Stimulated activated CD4-positive, alpha-beta T cell treated with anti-CD3 and anti-CD28 coated beads, Interleukin-1b, Interleukin-23, amount 100 ng/mL, for 1 hour (primary cell): ENCODE measurements around the gene CCR6.
"Not testable (repeated sequence)": the region's sequence is repeated elsewhere in the genome, so short reads cannot be mapped to it uniquely, and the experiment has no call there.

Experiments
- DNase-seq, 2 donors: peaks; one replicate each; pipeline ENCODE4 v3.0.0-alpha.2; 2020; ENCODE audit warnings: low read depth in 2 of 2

Gene CCR6

GRCh38 chr6:167168296-167168695 lies 45.4 kb downstream of the CCR6 start:
- DNase-seq: not testable (repeated sequence)

DNA sequence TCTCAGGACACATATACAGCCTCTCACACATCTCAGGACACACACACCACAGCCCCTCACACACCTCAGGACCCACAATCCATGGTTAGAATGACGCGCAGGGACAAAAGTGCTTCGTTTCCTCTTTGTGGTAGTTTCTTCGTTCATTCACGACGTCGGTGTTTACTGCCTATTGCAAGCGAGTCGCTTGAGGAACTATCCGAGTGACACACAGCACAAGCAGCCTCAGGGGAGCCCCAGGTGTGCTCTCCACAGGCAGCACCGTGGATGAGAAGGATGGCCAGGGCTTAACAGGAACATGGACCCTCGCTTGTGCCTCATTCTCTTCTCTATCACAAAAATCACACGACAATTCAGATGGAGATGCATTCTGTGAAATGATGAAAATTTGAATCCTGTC lies 47.0 kb downstream of the CCR6 start:
- not testable (repeated sequence) for DNase-seq

DNA sequence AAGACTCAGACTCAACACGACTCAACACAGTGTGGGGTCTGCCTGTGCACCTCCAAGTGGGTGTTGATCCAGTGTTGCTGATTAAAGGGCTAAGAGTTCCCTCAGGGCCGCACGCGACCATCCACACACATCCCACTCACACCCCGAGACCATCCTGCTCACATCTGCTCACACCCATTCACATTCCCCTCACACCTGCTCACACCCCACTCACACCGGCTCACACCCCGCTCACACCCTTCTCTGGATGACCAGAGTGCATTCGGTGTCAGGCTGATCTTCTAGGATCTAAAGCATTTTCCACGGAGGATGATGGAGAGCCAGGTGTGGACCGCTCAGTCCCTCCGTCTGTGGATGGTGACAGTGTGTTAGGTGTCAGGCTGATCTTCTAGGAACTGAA lies 48.4 kb downstream of the CCR6 start:
- not testable (repeated sequence) for DNase-seq

- not testable (repeated sequence) for DNase-seq
These were observed 49.1 kb downstream of the CCR6 start for GRCh38 chr6:167172011-167172410.

- DNase-seq: not testable (repeated sequence)
These were observed 54.4 kb downstream of the CCR6 start for GRCh38 chr6:167177271-167177670.

DNA sequence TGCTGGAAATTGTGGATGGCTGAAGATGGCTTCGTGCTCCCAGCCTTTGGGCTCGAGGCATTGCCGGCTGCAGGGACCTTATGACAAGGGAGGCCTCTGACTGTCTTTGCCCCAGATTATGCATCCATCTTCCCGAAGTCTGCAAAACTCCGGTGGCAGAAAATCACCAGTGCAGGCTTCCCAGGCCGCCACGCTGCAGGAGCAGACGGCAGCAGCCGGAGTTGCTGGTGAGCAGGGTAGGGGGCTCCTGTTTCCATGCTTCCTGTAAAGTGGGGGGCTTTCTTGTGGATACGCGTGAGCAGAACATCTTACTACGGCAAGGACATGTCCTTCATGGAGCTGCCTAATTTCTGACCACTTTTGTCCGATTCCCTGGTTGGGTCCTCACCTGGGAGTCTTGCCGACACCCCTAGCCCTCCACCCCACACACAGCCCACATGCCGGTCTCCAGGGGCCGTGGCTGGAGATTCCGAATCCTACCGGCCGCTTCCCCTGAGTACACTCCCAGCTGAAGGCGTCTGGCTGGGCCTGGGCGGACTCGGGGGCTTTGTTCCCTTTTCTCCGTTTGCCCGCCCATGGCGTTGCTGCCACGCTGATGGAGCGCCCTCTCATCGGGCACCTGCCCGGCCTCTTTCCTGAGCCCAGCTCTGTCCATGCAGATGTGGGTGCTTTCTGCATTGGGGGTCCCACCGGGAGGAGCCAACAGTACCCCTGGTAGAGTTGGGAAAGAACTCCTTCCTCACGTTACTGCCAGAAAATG lies 56.2 kb downstream of the CCR6 start:
- not testable (repeated sequence) for DNase-seq

GRCh38 chr6:167180086-167180485 lies 57.2 kb downstream of the CCR6 start:
- not testable (repeated sequence) for DNase-seq

DNA sequence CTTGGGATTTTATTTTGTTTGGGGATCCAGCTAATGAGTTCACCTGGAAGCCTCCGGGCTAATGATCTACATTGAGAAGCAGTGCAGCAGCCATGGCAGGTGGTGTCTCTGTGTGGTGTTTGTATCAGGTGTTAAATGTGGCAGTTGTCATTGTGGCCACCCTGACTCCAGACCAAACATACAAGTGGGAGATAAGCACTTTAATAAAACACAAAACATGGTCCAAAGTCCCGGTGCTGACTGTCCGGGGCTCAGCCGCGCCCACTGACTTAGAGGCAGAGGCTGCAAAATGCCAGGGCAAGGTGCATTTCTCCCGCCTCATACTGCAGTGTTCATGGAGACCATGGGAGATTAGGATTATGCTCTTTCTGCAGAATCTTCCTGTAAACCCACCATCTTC lies 58.5 kb downstream of the CCR6 start:
- DNase-seq: not testable (repeated sequence)

- not testable (repeated sequence) for DNase-seq
These were observed 60.0 kb downstream of the CCR6 start for GRCh38 chr6:167182913-167183314.

GRCh38 chr6:167185101-167185500 lies 62.2 kb downstream of the CCR6 start:
- DNase-seq: not testable (repeated sequence)

DNA sequence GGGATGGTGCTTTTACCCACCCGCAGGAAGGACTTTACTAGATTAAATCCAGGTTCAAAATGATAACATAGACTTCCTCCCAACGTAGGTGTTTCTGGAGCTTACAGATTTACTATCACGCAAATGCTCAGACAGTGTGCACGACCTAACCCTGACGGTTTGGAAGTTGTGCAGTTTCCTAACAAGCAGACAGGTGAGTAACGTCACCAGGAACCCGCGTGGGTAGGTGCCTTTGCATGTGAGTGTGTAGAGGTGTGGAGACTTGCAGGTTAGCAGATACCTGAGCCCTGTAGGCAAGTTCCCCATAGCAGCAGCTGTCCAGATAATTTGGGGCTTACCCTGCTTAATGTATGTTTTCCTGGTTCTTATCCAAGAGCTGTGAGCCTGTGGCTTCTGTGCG lies 64.4 kb downstream of the CCR6 start:
- not testable (repeated sequence) for DNase-seq
